ENCODE results near the gene SLC26A1. TPM values are rescaled to one million over a fixed set of nuclear protein-coding genes. Genes with fewer than 3 reads are reported as not detected.

The SLC26A1 gene
- total and polyA plus RNA-seq, 3 experiments from 2014 or later = 1.1 TPM; not detected in 2

DNA sequence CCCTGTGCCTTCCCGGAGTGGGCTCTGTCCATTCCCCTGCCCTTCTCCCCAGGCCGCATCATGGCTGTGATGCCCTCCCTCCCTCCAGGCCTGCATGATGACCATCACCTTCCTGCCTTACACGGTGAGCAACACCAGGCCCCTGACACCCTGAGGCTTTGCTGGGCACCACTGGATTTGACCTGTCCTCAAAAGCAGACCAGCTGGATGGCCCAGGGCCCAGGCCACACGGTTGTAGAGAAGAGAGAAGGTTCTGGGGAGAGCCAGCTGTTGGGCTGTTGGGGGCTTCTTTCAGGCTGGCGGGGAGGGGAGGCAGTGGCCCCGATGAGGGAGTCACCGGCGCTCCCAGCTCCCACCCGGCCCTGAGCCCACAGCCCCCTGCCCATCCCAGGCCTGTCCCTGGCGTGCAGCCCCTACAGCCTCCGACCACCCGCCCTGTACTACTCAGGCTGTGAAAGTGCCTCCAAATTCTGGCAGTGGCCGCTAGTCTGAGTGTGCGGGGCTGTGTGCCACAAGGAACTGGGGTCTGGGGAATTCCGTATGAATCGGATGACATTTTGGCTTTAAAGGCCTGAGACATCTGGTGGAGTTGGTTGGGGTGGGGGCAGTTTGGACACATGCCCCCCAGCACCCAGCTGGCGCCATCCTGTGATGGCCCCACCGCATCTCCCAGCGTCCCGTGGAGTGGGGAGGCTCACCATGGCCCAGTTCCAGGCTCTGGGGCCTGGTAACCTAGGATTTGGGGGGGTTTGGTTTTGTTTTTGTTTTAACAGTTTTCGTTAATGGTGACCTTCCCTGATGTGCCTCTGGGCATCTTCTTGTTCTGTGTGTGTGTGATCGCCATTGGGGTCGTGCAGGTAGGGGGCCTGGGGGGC, 41.4 kb downstream of the SLC26A1 start:
- no peak overlapping the region for H3K4me3 ChIP-seq (ENCODE audit: low read length)
- ChIA-PET CTCF (no interaction called here), POLR2A (no interaction called here)
- no peaks in the 10 kb centered on the region for H3K27me3 ChIP-seq (ENCODE audit: insufficient read depth, low read length, poor library complexity, severe bottlenecking)
- H3K4me1 ChIP-seq (ENCODE audit: insufficient read depth, low read length) = no peaks in the 10 kb centered on the region
- no peaks in the 10 kb centered on the region for H3K36me3 ChIP-seq (ENCODE audit: insufficient read depth, low read length)
- H3K27ac ChIP-seq (ENCODE audit: low read depth, low read length) = no peak overlapping the region
- Mint-ChIP-seq H3K9me3 (no peaks in the 10 kb centered on the region), H3K36me3 (peaks cover 0 to 28% (median 3%) of the 10 kb centered on the region in 3 donors), H3K4me1 (peaks cover 0 to 1% (median 0%) of the 10 kb centered on the region in 3 donors), H3K4me3 (no peak overlapping the region), H3K27ac (peak overlapping the region in 1 of 8 donors; percentile 33), H3K27me3 (no peaks in the 10 kb centered on the region)
- H3K9me3 ChIP-seq (ENCODE audit: low read length) = no peaks in the 10 kb centered on the region
- no peak for DNase-seq

DNA sequence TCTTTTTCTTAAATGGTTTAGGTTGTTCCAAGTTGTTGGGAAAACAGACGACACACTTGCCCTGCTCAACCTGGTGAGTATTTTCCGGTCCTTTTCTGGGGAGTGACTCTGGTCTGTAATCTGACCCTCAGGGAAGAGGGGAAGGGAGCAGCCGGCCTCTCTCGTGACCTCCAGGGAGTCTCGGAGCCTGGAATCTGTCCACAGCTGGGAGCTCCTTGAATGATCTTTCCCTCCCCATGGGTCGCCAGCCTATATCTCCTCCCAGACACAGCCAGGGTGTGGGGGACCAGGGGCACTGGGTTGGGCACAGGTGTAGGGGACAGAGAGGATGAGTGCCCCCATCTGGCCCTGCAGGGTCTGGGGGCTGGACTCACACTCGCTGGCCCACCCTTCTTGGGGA, 42.0 kb downstream of the SLC26A1 start:
- Mint-ChIP-seq H3K4me1 (peaks cover 0 to 1% (median 0%) of the 10 kb centered on the region in 3 donors), H3K9me3 (no peaks in the 10 kb centered on the region), H3K36me3 (peaks cover 0 to 25% (median 3%) of the 10 kb centered on the region in 3 donors), H3K27ac (no peak overlapping the region), H3K4me3 (no peak overlapping the region), H3K27me3 (no peaks in the 10 kb centered on the region)
- Histone ChIP-seq H3K27me3 (ENCODE audit: insufficient read depth, low read length, poor library complexity, severe bottlenecking) (no peaks in the 10 kb centered on the region), H3K27ac (ENCODE audit: low read depth, low read length) (no peak overlapping the region), H3K4me1 (ENCODE audit: insufficient read depth, low read length) (no peaks in the 10 kb centered on the region), H3K36me3 (ENCODE audit: insufficient read depth, low read length) (no peaks in the 10 kb centered on the region), H3K4me3 (ENCODE audit: low read length) (no peak overlapping the region), H3K9me3 (ENCODE audit: low read length) (no peaks in the 10 kb centered on the region)
- ChIA-PET CTCF (no interaction called here), POLR2A (no interaction called here)
- no peak for DNase-seq

DNA sequence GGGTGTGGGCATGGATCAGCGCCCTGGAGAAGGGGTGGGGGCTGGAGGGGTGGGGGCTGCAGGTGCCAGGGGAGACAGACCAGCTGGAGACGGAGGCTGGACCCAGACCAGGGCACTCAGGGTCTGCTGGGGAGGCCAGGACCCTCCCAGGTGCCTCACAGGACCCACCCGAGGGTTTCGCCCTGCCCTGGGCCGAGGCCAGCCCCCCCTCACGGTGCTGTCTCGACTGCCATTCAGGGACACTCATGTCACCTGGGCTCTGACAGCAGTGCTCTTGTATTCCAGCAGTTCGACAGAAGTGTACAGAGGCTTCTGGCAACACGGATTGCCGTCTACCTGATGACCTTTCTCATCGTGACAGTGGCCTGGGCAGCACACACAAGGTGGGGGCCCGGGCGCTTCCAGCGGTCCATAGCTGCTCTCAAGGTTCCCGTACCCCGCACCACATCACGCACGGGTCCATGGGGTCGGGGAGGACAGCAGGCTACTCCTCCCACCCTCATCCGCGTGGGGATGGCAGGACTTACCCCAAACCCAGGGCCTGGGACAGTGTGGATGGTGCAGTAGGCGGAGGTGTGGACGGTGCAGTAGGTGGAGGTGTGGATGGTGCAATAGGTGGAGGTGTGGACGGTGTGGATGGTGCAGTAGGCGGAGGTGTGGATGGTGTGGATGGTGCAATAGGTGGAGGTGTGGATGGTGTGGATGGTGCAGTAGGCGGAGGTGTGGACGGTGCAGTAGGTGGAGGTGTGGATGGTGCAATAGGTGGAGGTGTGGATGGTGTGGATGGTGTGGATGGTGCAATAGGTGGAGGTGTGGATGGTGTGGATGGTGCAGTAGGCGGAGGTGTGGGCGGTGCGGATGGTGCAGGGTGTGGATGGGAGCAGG, 42.8 kb downstream of the SLC26A1 start:
- H3K4me1 Mint-ChIP-seq = peaks cover 0 to 1% (median 0%) of the 10 kb centered on the region in 3 donors
- no peaks in the 10 kb centered on the region for H3K9me3 Mint-ChIP-seq
- H3K4me3 ChIP-seq (ENCODE audit: low read length) = no peak overlapping the region
- POLR2A ChIA-PET = no interaction called here
- H3K27me3 ChIP-seq (ENCODE audit: insufficient read depth, low read length, poor library complexity, severe bottlenecking) = no peaks in the 10 kb centered on the region
- no peak overlapping the region for H3K27ac ChIP-seq (ENCODE audit: low read depth, low read length)
- H3K4me3 Mint-ChIP-seq = no peak overlapping the region
- DNase-seq = peak in 1 of 5 donors; percentile 30
- H3K27me3 Mint-ChIP-seq = no peaks in the 10 kb centered on the region
- H3K27ac Mint-ChIP-seq = peak overlapping the region in 1 of 8 donors; percentile 78
- H3K9me3 ChIP-seq (ENCODE audit: low read length) = no peaks in the 10 kb centered on the region
- no peaks in the 10 kb centered on the region for H3K36me3 ChIP-seq (ENCODE audit: insufficient read depth, low read length)
- no peaks in the 10 kb centered on the region for H3K4me1 ChIP-seq (ENCODE audit: insufficient read depth, low read length)
- peaks cover 0 to 26% (median 3%) of the 10 kb centered on the region in 3 donors for H3K36me3 Mint-ChIP-seq
- CTCF ChIA-PET = no interaction called here

DNA sequence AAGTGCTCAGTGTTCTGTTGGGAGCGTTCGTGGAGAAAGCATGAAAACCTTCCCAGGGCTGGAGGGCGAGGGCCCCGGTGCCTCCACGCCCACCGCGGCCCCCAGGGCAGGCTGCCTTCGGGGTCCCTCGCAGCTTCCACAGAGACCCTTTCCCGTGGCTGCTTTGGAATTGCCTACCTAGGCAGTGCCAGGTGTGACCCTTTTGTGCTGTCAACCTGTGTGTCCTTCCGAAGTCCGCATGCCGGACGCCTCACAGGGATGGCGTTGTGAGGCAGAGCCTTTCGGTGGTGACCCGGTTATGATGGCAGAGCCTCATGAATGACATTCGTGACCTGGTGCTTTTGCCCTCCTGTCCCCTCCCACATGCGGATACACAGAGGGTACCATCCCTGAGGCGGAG, 43.5 kb downstream of the SLC26A1 start:
- H3K27ac ChIP-seq (ENCODE audit: low read depth, low read length) = no peak overlapping the region
- POLR2A ChIA-PET = no interaction called here
- Mint-ChIP-seq H3K4me1 (peaks cover 0 to 1% (median 0%) of the 10 kb centered on the region in 3 donors), H3K9me3 (no peaks in the 10 kb centered on the region), H3K4me3 (no peak overlapping the region), H3K27ac (no peak overlapping the region), H3K36me3 (peaks cover 0 to 24% (median 3%) of the 10 kb centered on the region in 3 donors), H3K27me3 (no peaks in the 10 kb centered on the region)
- no peaks in the 10 kb centered on the region for H3K36me3 ChIP-seq (ENCODE audit: insufficient read depth, low read length)
- CTCF ChIA-PET = no interaction called here
- H3K4me1 ChIP-seq (ENCODE audit: insufficient read depth, low read length) = no peaks in the 10 kb centered on the region
- H3K9me3 ChIP-seq (ENCODE audit: low read length) = no peaks in the 10 kb centered on the region
- no peak overlapping the region for H3K4me3 ChIP-seq (ENCODE audit: low read length)
- no peaks in the 10 kb centered on the region for H3K27me3 ChIP-seq (ENCODE audit: insufficient read depth, low read length, poor library complexity, severe bottlenecking)
- peak in 1 of 5 donors; percentile 32 for DNase-seq

DNA sequence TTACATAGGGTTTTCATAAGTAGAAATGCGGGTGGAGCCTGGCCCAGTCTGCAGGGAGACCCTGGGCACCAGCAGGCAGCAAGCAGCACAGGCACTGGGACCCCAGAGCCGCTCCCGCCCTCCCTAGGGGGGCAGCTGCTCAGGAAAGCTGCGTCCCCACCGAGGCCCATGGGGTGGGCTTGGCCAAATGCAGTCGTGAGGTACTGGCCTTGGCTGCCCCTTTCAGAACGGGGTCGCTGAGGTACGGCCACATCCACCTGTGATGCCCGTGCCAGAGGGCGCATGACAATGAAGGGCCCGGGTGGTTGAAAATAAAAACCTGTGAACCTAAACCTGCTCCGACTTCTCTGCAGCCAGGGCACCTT, 44.3 kb downstream of the SLC26A1 start:
- H3K9me3 ChIP-seq (ENCODE audit: low read length) = no peaks in the 10 kb centered on the region
- Mint-ChIP-seq H3K9me3 (no peaks in the 10 kb centered on the region), H3K27me3 (no peaks in the 10 kb centered on the region), H3K27ac (no peak overlapping the region), H3K36me3 (peaks cover 0 to 20% (median 3%) of the 10 kb centered on the region in 3 donors), H3K4me3 (no peak overlapping the region), H3K4me1 (peaks cover 0 to 3% (median 0%) of the 10 kb centered on the region in 3 donors)
- ChIA-PET CTCF (no interaction called here), POLR2A (interaction anchor here (0.6 kb wide), 1 partner anchor 178 kb away, joined by 10 read pairs; no protein-coding TSS in a partner anchor)
- no peak overlapping the region for H3K27ac ChIP-seq (ENCODE audit: low read depth, low read length)
- H3K27me3 ChIP-seq (ENCODE audit: insufficient read depth, low read length, poor library complexity, severe bottlenecking) = no peaks in the 10 kb centered on the region
- DNase-seq = peak in 1 of 5 donors; percentile 26
- H3K4me3 ChIP-seq (ENCODE audit: low read length) = no peak overlapping the region
- H3K4me1 ChIP-seq (ENCODE audit: insufficient read depth, low read length) = no peaks in the 10 kb centered on the region
- no peaks in the 10 kb centered on the region for H3K36me3 ChIP-seq (ENCODE audit: insufficient read depth, low read length)

DNA sequence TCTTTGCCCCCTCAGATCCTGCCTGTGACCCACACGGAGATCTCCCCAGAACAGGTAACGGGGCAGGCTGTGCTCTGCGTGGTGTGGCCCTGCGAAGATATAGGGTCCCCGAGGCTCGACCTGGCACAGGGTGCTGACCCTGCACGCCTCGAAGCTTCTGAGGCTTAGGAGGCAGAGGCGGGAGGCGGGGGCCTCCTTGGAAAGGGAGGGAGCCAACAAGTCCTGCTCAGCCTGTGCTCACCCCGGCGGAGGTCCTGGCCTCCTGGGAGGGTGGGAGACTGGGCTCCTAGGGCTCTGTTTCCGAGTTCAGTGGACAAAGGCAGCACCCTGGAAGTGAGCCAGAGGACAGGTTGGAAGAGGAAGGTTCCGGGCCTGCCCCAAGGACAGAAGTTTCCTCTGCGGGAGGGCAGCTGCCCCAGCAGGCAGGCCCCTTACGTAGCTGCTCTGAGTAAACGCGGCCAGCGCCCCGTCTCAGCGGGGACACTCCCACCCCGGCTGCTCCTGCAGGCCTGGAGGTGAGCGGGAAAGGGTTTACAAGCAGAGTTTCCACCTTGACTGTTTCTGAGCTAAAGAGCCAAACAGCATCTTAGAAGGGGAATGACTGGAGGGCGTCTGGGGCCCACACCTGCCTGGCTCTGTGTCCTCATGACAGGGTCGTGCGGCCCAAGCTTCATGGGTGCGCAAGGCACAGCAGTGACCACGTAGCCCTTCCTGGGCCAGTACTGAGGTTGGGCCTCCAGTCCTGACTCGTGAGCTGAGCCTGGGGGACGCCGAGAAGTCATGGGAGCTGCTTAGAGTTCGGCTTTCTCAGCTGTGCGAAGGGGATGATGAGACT, 44.9 kb downstream of the SLC26A1 start:
- ChIA-PET POLR2A (interaction anchor here (0.6 kb wide), 1 partner anchor 177 kb away, joined by 10 read pairs; no protein-coding TSS in a partner anchor), CTCF (no interaction called here)
- Histone ChIP-seq H3K27ac (ENCODE audit: low read depth, low read length) (no peak overlapping the region), H3K4me1 (ENCODE audit: insufficient read depth, low read length) (no peaks in the 10 kb centered on the region), H3K36me3 (ENCODE audit: insufficient read depth, low read length) (no peaks in the 10 kb centered on the region), H3K4me3 (ENCODE audit: low read length) (no peak overlapping the region), H3K9me3 (ENCODE audit: low read length) (no peaks in the 10 kb centered on the region), H3K27me3 (ENCODE audit: insufficient read depth, low read length, poor library complexity, severe bottlenecking) (no peaks in the 10 kb centered on the region)
- peak in 1 of 5 donors; percentile 35 for DNase-seq
- H3K27ac Mint-ChIP-seq = peak overlapping the region in 1 of 8 donors; percentile 23
- H3K4me1 Mint-ChIP-seq = peaks cover 0 to 3% (median 0%) of the 10 kb centered on the region in 3 donors
- peaks cover 0 to 20% (median 3%) of the 10 kb centered on the region in 3 donors for H3K36me3 Mint-ChIP-seq
- no peaks in the 10 kb centered on the region for H3K27me3 Mint-ChIP-seq
- no peaks in the 10 kb centered on the region for H3K9me3 Mint-ChIP-seq
- no peak overlapping the region for H3K4me3 Mint-ChIP-seq

DNA sequence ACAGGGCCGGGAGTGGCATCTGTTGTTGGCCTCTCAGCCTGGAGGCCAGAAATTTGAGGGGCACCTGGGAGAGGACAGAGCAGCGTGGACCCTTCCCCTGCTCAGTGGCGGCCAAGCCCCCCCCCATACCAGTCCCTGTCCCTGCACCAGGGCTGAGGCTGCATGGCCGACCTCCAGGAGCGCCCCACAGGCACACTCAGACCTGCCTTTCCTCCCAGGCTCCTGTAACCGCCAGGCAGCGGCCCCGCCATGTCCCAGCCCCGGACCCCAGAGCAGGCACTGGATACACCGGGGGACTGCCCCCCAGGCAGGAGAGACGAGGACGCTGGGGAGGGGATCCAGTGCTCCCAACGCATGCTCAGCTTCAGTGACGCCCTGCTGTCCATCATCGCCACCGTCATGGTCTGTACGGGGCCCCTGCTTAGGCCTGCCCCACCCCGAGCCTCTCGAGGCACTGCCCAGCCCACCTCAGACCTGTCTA, 45.7 kb downstream of the SLC26A1 start:
- Mint-ChIP-seq H3K36me3 (peaks cover 0 to 19% (median 5%) of the 10 kb centered on the region in 3 donors), H3K27me3 (no peaks in the 10 kb centered on the region), H3K9me3 (no peaks in the 10 kb centered on the region), H3K4me1 (peaks cover 0 to 3% (median 0%) of the 10 kb centered on the region in 3 donors), H3K27ac (no peak overlapping the region), H3K4me3 (no peak overlapping the region)
- H3K9me3 ChIP-seq (ENCODE audit: low read length) = no peaks in the 10 kb centered on the region
- DNase-seq = no peak
- H3K27me3 ChIP-seq (ENCODE audit: insufficient read depth, low read length, poor library complexity, severe bottlenecking) = no peaks in the 10 kb centered on the region
- H3K4me1 ChIP-seq (ENCODE audit: insufficient read depth, low read length) = no peaks in the 10 kb centered on the region
- CTCF ChIA-PET = no interaction called here
- POLR2A ChIA-PET = no interaction called here
- H3K27ac ChIP-seq (ENCODE audit: low read depth, low read length) = no peak overlapping the region
- no peaks in the 10 kb centered on the region for H3K36me3 ChIP-seq (ENCODE audit: insufficient read depth, low read length)
- H3K4me3 ChIP-seq (ENCODE audit: low read length) = no peak overlapping the region
